ENCODE data around the gene SLC6A8. TPM values are rescaled to one million over a fixed set of nuclear protein-coding genes. Genes with fewer than 3 reads are reported as not detected.

The SLC6A8 gene
- total and polyA plus RNA-seq, 2 of the 4 experiments (the other 2 are of a cell fraction), result 7.2 to 25.5 TPM

DNA sequence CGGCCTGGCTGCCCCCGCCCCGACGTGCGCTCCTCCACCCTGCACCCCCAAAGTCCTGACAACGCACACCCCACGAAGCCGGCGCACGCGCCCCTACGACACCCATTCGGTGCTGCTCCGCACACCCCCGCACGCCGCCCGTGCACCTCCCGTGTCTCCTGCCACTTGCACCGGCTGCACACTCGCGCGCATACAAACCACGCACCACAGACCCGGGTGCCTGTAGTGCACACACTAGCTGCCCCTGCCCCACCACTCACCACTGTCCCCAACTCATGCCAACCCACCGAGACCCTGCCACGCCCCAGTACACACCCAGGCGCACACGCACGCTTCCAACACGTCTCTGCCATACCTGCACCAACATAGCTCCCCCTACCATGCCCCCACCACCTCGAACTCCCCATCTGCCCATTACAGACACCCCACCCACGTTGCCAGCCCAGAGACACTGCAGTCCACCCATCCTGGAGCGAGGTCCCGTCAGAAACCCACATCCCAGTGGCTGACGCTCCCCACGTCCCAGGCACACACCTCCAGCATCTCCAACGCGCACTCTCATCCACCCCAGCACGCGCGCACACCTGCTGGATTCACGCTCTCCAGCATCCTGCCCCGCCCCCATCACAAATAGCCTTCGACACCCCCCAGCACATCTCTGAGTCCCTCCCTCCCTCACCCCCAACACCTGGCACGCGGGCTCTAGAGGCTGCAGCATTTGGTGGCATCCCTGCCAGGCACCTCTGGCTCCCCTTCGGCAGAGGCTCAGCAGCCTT, 44.9 kb upstream of the SLC6A8 start:
- H4K20me1 ChIP-seq (ENCODE audit: insufficient read depth, low read length), result no peaks in the 10 kb centered on the region
- no peaks in the 10 kb centered on the region for H3K36me3 ChIP-seq (ENCODE audit: control insufficient read depth, insufficient read depth, low read length)
- ATAC-seq (ENCODE audit: low read depth) (no peak), DNase-seq (no peak)
- H2BK5ac ChIP-seq (ENCODE audit: low read depth, low read length, poor library complexity, severe bottlenecking), result no peak overlapping the region
- no peak overlapping the region for H2AK5ac ChIP-seq (ENCODE audit: low read depth, low read length)
- CTCF ChIA-PET, result interaction anchor here (1.5 kb wide), 1 partner anchor 36 kb away, joined by 3 read pairs; no protein-coding TSS in a partner anchor
- POLR2A ChIA-PET (ENCODE audit: unreplicated experiment), result no interaction called here
- H3K4me2 ChIP-seq (ENCODE audit: low read depth, low read length), result no peak overlapping the region
- no peak overlapping the region for H3K9ac ChIP-seq (ENCODE audit: low read depth, low read length)
- no peaks in the 10 kb centered on the region for H3K4me1 ChIP-seq (ENCODE audit: control insufficient read depth, insufficient read depth, low read length)
- no TSS peak for BruUV-seq (replicated peaks)
- H2AFZ ChIP-seq (replicated peaks; ENCODE audit: low read length, poor library complexity), result no peak overlapping the region
- no peaks in the 10 kb centered on the region for H3K79me1 ChIP-seq (ENCODE audit: low read depth in 1 of 2, low read length in 2 of 2)
- no peak overlapping the region for H3K18ac ChIP-seq (ENCODE audit: low read depth, low read length)
- H3K56ac ChIP-seq (ENCODE audit: extremely low read depth, insufficient read depth, low read length), result no peak overlapping the region
- no peak overlapping the region for H4K8ac ChIP-seq (ENCODE audit: low read depth in 2 of 2, low read length in 2 of 2)
- peaks cover 56% of the 10 kb centered on the region for H3K27me3 ChIP-seq (ENCODE audit: control insufficient read depth, insufficient read depth, low read length)
- H2BK120ac ChIP-seq (ENCODE audit: low read depth, low read length), result no peak overlapping the region
- H2BK15ac ChIP-seq (ENCODE audit: low read depth, low read length), result no peak overlapping the region
- H4K91ac ChIP-seq (ENCODE audit: insufficient read depth, low read depth, low read length), result no peak overlapping the region
- no peak overlapping the region for H4K5ac ChIP-seq (ENCODE audit: low read depth, low read length)
- H3K4me3 ChIP-seq (ENCODE audit: insufficient read depth, low read depth, low read length), result no peak overlapping the region
- H3K27ac ChIP-seq (ENCODE audit: insufficient read depth, low read length), result no peak overlapping the region
- no peak overlapping the region for H3K14ac ChIP-seq (replicated peaks; ENCODE audit: low read depth, low read length)
- TF ChIP-seq MAFK (IDR thresholded peaks at IDR 0.05; ENCODE audit: low read depth, low read length), result no peak
- dilution Hi-C loops (cut with HindIII; ENCODE audit: low sequenced_read_pairs, unreplicated experiment) (no loop called here), intact Hi-C loops (cut with micrococcal nuclease) (no loop called here), in situ Hi-C loops (cut with MboI; ENCODE audit: low sequenced_read_pairs) (no loop called here)
- H3K23ac ChIP-seq (ENCODE audit: low read depth, low read length), result no peak overlapping the region
- WGBS, 2 experiments (ENCODE audit: extremely low coverage in 2 of 2, insufficient read length in 1 of 2), result 33% methylated on average over 24 of the region's 48 CpGs; no CpG with 5 or more reads in 1 of the 2 experiments
- H3K9me1 ChIP-seq (ENCODE audit: insufficient read depth, low read length), result no peaks in the 10 kb centered on the region
- no peak overlapping the region for H2BK20ac ChIP-seq (ENCODE audit: low read depth, low read length)
- no peak overlapping the region for H2AK9ac ChIP-seq (replicated peaks; ENCODE audit: low read depth, low read length, poor library complexity)
- H3K4ac ChIP-seq (ENCODE audit: low read depth, low read length), result no peak overlapping the region
- H3K9me3 ChIP-seq (ENCODE audit: control insufficient read depth, insufficient read depth, low read length), result peaks cover 4% of the 10 kb centered on the region; the same call in 1 of the 2 replicates
